Tongue (tissue), 2 donors: ENCODE results near the gene ORAI2. TPM values are rescaled to one million over a fixed set of nuclear protein-coding genes. Genes with fewer than 3 reads are reported as not detected.

Experiments used
- DNase-seq: peaks from one replicate; pipeline ENCODE4 v3.0.0-alpha.2; 2015
- total RNA-seq: library from RNA; depleted of rRNA; stranded (reverse); fragments of >200 nt; gene quantifications from one replicate; pipeline ENCODE4 v1.2.3, GENCODE V29; 2014

The ORAI2 gene
- total RNA-seq, 1 donor from 2014 or later = 19.8 TPM

DNA sequence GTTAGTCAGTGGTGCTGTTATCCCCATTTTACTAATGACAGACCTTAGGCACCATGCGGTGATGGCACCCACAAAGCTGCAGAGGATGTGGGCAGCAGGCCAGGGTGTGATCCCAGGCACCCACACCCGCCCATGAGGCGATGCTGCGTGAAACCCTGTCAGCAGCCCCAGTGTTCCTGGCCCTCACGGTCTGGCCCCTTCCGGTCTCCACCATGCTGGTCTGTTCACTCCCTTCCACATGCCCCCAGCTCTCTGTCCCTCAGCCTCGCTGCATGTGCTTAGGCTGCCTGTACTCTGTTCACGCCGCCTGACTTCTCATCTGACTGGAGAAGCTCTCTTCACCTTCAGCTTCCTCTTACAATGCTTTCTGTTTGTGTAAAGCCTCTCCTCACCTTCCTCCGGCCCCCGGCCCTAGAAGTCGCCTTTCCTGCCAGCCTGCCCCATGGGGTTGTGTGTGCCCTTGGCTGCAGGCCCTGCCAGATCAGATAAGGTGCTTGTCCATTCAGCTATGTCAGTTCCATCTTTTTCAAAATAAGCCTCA is 17.6 kb upstream of the ORAI2 start:
- DNase-seq = no peak

- DNase-seq = no peak
Measured at GRCh38 chr7:102416406-102416805, 17.0 kb upstream of the ORAI2 start.

- no peak for DNase-seq
Measured at GRCh38 chr7:102417105-102417504, 16.3 kb upstream of the ORAI2 start.

DNA sequence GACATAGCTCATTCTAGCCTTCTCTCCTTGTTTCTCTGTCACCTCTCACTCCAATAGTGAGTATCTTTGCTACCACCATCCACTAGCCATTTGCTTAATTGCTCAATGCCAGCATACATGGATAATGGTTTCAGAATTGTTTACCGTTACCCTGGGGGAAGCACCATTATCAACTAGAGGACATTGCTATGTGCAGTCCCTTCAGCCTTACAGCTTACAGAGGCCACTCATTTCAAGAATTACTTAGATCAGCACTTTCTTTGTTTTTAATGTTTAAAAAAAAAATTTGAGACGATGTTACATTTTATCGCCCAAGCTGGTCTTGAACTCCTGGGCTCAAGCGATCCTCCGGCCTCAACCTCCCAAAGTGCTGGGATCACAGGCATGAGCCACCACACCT is 14.8 kb upstream of the ORAI2 start:
- DNase-seq = no peak

DNA sequence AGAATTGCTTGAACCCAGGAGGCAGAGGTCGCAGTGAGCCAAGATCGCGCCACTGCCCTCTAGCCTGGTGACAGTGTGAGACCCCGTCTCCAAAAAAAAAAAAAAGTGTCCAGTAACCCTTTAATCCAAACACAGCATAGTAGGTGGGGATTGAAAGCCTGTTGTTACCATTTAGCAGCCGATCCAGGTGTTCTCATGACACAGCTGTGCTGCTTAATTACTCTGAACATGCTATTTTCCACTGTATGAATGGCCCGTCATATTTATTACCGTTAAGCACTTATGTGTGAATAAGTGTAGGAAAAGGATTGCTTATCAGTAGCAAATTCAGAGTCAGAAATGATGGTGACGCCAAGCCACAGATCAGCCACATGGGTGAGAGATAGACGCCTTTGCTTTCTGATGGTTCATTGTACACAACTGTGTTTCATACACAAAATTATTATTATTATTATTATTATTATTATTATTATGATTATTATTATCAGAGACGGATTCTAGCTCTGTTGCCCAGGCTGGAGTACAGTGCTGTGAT is 11.6 kb upstream of the ORAI2 start:
- no peak for DNase-seq

DNA sequence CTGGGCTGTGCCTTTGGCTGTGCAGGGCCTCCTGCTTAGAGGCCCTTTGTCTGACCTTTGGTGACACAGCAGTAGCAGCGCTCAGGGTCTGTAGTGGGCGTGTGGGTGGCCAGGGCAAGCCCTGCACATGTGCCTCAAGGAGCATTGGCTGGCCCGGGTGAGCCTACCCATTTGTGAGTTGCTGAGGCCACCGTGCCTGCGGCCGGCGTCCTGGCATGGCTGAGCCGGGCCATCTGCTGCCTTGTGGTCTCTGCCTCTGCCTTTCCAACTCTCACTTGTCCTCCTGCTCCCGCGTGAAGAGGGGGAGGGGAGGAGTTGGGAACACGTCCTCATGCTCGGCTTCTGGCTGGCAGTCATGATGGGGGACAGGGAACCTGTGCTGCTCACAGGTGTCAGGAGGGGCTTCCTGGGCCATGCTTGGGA is 9.2 kb upstream of the ORAI2 start:
- DNase-seq = peak; percentile 67

- DNase-seq = no peak
Measured at GRCh38 chr7:102424787-102425218, 8.6 kb upstream of the ORAI2 start.

GRCh38 chr7:102425639-102426267 is 7.6 kb upstream of the ORAI2 start:
- peak; percentile 81 for DNase-seq

GRCh38 chr7:102426268-102427018 is 6.9 kb upstream of the ORAI2 start:
- DNase-seq = no peak

GRCh38 chr7:102427019-102427405 is 6.4 kb upstream of the ORAI2 start:
- no peak for DNase-seq

- no peak for DNase-seq
Measured at GRCh38 chr7:102429141-102429899, 4.1 kb upstream of the ORAI2 start.

GRCh38 chr7:102431617-102432298 is 1.6 kb upstream of the ORAI2 start:
- DNase-seq = peak; percentile 16

GRCh38 chr7:102432442-102433218 is 745 bp upstream of the ORAI2 start:
- peak; percentile 24 for DNase-seq

- DNase-seq = no peak
Measured at GRCh38 chr7:102434039-102434486, 688 bp downstream of the ORAI2 start.

DNA sequence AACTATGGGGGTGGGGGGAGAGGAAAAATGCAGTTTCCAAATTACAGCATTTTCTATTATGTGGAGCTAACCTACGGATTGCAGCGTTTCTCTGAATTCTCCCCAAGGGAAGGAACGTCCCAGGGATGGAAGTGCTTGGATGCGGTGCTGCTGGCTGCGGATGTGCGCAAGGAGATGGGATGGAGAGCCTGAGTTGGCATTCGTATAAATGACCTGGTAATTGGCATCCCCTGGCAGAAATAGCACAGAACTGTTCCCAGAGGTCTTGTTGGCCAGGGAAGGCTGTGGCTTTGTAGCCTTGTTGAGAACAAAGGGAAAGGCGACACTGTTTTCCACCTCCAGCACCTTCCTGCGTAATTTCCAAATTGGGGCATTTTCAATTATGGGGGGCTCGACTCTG is 2.7 kb downstream of the ORAI2 start:
- DNase-seq = no peak

DNA sequence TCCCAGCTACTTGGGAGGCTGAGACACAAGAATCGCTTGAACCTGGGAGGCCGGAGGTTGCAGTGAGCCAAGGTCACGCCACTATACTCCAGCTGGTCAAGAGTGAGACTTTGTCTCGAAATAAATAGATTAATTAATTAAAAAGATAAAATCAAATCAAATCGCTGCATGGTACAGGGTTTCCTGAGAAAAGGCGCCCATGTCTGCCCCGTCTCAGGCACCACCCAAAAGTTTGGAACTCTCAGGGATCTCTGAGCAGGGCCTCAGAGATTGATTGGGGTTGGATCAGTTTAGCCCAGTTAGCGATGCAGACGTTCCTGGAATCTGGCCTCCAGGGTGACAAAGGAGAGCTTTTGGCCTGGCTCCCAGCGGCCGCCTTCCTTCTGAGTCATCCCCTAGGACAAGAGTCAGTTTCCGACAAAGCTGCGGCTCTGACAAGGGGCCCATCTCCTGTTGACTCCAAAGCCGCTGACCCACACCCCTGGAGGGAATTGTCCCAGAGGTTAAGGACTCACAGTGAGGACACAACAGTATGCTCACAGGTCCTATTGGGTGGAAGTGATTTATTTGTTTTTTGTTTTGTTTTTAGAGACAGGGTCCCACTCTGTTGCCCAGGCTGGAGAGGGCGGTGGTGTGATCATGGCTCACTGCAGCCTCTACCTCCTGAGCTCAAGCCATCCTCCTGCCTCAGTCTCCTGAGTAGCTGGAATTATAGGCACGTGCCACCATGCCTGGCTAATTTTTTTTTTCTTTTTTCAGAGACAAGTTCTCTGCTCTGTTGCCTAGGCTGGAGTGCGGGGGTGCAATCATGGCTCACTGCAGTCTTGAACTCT is 6.8 kb downstream of the ORAI2 start:
- peak; percentile 24 for DNase-seq

DNA sequence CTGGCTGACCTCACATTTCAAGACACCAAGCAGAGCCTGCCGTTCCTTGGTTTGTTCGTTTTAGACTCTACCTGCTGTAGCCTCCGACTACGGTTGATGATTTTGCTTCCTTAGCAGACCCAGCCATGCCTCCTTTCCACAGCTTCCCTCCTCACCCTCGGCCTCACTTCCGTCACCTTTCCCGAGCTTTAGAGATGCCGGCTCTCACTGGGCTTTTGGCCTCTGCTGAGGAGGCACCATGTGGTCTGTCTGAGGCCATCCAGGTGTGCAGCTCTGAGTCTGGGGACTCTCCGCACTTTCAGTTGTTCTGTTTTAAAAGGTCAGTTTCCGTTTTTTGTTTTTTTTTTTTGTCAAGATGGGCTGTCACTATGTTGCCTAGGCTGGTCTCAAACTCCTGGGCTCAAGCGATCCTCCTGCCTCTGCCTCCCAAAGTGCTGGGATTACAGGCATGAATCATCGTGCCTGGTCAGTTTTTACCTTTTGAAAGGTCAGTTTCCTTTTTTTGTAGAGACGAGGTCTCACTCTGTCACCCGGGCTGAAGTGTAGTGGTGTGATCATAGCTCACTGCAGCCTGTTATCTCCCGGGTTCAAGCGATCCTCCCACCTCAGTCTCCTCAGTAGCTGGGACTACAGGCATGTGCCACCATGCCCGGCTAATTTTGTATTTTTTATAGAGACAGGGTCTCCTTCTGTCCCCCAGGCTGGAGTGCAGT is 11.7 kb downstream of the ORAI2 start:
- DNase-seq = no peak

GRCh38 chr7:102445674-102446071 is 12.3 kb downstream of the ORAI2 start:
- no peak for DNase-seq

DNA sequence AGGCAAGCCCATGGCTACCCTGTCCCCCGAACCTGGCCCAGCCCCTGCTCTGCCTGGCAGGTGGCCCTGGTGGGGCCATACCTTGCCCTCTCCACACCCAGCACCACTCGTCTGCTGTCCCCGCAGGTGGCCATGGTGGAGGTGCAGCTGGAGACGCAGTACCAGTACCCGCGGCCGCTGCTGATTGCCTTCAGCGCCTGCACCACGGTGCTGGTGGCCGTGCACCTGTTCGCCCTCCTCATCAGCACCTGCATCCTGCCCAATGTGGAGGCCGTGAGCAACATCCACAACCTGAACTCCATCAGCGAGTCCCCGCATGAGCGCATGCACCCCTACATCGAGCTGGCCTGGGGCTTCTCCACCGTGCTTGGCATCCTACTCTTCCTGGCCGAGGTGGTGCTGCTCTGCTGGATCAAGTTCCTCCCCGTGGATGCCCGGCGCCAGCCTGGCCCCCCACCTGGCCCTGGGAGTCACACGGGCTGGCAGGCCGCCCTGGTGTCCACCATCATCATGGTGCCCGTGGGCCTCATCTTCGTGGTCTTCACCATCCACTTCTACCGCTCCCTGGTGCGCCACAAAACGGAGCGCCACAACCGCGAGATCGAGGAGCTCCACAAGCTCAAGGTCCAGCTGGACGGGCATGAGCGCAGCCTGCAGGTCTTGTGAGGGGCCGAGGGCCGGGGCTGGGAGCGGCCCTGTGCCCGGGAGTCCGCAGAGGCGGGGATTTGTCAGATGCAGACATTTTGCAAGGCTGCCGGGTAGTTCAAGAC is 13.2 kb downstream of the ORAI2 start:
- DNase-seq = no peak
